NCI-H82 treated with DMSO at 0.1 percent for 48 hours (cell line): ENCODE data around the gene STXBP6.
"Not testable (repeated sequence)": the region's sequence is repeated elsewhere in the genome, so short reads cannot be mapped to it uniquely, and the experiment has no call there.

ENCODE experiments used
- DNase-seq: peaks from one replicate; lab custom pipeline; 2025; ENCODE audit not compliant: unreplicated experiment; lab: John Stamatoyannopoulos, UW

The STXBP6 gene

DNA sequence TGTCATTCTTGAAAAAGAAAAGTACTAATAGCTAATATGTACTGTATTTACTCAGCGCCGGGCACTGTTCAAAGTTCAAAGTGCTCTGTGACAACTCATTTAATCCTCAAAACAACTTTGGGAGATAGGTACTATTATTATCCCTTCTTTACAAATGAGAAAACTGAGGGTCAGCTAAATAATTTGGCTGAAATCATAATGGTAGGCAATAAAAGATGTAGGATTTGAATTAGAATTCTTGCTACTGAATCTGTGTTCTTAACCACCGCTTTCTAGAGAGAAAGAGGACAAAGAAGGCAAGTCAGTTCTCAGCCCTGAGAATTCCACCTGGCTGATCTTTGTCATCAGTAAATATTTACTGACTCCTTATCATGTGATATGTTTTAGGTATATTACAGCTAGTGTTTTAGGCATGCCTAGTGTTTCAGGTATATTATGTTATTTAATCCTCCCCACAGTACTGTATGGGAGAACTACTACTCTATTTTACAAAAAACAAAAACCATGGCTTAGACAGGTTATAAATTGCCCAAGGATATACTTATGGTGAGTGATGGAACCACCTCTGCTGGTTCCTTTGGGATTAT, 210.2 kb downstream of the STXBP6 start:
- no peak for DNase-seq

- no peak for DNase-seq
These were observed 210.9 kb downstream of the STXBP6 start for GRCh38 chr14:24838945-24839616.

GRCh38 chr14:24837280-24838046, 212.5 kb downstream of the STXBP6 start:
- DNase-seq, result no peak

- DNase-seq, result not testable (repeated sequence)
These were observed 213.6 kb downstream of the STXBP6 start for GRCh38 chr14:24836324-24836723.

DNA sequence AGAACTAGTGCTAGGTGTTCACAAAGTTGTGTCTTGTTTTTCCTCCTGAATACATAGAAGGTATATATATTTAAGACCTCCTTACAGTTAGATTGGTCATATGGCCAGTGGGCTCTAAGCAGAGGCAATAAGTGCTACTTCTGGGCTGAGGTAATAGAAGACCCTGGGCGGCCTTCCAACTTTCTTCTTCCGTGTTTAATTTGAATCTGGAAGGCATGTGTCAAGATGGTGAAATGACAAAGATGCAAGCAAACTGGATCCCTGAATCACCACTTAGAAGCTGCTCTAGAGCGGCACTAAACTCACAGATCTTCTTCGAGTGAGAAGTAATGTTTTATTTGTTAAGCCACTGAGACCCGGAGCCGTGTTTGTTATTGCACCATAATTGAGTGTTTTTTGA, 215.0 kb downstream of the STXBP6 start:
- DNase-seq, result no peak

- DNase-seq, result no peak
These were observed 216.6 kb downstream of the STXBP6 start for GRCh38 chr14:24833385-24833784.

- no peak for DNase-seq
These were observed 218.3 kb downstream of the STXBP6 start for GRCh38 chr14:24831677-24832076.

DNA sequence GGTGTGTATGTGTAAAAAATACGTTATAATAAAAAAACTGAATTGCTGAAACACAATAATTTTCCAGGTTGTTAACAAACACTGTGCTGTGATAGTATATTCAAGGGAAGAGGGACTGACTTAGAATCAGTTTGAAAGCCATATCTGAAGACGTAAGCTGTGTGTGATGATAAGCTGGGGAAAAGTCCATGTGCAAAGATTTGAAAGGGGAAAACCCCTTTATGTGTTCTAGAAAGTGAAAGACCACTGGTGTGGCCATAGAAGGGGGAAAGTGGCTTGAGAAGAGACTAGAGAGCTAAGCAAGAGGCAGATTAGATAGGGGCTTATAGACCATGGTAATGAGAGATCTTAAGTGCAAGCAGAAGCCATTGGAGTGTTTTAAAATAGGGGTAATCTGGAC, 220.1 kb downstream of the STXBP6 start:
- no peak for DNase-seq

- DNase-seq, result no peak
These were observed 221.5 kb downstream of the STXBP6 start for GRCh38 chr14:24828486-24828885.

- no peak for DNase-seq
These were observed 223.6 kb downstream of the STXBP6 start for GRCh38 chr14:24826390-24826789.

GRCh38 chr14:24820616-24821015, 229.3 kb downstream of the STXBP6 start:
- DNase-seq, result no peak

DNA sequence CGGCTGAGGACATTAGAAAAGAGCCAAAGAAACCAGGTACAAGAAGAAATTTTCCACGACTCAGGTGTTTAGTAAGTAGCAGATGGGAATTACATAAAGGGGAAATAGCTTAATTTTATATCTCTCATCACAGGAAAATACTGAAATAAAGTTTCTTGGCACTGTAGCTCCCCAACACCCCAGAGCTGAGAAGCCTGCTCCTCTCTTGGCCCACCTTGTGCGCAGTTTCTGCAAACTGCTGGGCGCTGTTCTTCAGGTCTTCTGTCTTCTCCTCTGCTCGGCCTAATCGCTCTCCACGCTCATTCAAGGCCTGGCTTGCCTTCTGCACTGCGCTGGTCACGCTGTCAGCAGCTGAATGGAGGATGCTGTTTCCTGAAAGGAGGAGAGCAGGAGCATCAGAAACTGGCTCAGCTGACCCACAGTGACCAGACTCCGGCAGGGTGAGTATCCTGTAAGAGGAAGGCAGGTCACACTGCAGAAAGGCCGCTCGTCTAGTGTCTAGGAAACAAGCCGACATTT, 231.1 kb downstream of the STXBP6 start:
- DNase-seq, result no peak

- no peak for DNase-seq
These were observed 231.7 kb downstream of the STXBP6 start for GRCh38 chr14:24818058-24818822.

DNA sequence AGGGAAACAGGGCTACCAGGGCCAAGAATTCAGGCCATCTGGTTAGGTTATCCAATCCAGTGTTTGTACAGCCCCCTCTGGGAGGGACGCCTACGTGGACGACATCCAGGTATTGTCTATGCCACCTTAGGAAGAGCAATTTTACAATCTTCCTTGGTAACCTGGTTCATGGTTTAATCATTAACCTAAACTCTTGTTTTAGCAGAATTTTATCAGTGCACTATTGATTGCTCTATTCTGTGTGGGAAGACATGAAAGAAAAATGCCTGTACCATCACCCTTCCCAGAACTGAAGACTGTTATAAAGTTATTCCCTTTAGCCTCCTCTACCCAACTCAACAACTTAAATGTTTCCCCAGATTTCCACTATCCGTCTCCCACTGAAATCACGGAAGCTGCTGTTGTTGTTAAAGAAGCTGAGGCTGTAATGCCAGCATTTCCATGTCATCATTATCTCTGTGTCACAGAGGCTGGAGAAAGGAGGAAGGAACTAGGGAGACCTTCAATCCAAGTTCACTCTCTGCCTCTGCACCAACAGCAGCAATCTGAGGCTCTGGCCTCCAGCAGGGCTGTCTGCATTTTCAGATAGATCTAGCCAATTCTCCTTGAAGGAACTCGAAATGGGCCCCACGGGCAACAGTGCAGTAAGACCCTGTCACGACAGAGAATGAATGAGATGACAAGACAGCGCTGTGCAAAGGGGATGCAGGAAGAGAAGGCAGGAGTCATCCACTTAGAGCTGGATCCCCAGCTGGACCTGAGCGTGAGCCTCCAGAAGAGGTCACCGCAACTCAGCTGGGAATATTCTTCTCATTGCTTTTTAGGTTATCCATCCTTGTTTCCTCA, 232.5 kb downstream of the STXBP6 start:
- DNase-seq, result no peak

- DNase-seq, result no peak
These were observed 233.1 kb downstream of the STXBP6 start for GRCh38 chr14:24816929-24817211.

DNA sequence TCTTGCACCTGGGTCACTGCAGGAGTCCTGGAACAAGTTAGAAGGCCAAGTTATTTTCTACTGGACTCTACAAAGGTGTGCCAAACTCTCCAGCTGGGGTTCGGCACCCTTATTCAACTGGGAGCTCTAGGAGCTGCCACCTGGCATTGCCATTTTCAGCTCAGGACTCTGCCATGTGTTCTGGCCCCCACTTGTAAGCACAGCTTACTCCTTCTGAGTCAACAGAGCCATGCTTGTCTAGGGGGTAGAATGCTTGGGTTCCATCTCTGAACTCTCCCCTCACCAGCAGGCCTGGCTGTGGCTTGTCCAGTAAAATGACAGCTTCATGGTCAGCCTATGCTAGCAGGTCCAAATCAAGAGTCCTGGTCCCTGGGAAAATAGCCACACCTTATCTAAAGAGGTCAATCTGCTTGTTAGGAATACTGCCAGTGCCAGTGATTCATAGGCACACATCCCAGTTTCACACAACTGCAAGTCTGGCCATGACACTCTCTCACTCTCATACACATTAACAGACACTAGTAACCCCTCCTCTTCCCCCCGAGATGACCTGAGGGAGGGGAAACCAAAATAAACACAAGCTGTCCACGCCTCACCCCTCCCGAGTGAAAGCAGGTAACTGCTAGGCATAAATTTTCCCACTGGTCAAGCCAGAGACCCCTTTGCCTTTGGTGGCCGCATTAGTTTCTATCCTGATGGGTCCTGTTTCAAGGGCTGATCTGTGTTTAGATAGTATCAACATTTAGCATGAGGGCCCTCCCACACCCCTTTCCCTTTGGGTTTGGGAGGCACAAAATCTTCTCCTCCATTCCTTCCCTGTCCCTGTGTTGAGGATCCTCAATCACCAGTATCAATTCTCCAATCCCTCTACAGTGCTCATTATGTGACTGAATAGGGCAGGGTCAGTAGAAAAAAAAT, 233.7 kb downstream of the STXBP6 start:
- no peak for DNase-seq

DNA sequence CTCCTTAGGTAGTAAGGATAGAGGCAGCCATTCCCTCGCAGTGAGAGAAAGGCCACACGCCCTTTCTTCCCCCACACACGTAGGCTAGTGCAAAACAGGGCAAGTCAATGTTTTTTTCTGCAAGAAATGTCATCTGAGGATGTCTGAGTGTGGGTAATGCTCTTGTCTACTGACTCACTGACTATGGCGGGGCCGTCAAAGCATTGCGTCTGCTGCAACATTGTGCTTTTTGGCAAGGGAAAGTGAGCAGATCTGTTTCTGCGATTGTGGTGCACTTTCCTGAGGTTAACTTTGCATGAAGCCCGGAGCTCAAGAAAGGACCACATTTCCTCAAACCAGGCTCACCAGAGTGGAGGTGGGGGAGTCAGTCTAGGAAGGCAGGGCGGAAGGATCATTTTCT, 234.4 kb downstream of the STXBP6 start:
- DNase-seq, result no peak

- DNase-seq, result no peak
These were observed 235.0 kb downstream of the STXBP6 start for GRCh38 chr14:24814944-24815343.

DNA sequence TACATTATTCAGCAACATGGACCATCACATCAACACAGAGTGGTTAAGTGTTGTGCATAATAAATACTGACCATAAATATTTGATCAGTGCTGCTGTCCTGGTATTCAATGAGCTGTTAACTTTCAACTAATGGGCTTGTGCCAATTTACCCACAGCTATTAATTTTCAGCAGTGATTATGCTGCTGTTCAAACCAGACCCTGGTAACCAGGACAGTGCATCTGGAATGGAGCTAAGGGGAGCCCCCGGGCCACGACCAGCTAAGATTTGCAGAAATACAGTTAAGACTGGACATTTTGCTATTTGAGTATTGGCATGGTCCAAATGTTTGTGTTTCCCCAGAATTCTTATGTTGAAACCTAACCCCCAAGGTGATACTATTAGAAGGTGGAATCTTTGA, 235.6 kb downstream of the STXBP6 start:
- DNase-seq, result no peak

DNA sequence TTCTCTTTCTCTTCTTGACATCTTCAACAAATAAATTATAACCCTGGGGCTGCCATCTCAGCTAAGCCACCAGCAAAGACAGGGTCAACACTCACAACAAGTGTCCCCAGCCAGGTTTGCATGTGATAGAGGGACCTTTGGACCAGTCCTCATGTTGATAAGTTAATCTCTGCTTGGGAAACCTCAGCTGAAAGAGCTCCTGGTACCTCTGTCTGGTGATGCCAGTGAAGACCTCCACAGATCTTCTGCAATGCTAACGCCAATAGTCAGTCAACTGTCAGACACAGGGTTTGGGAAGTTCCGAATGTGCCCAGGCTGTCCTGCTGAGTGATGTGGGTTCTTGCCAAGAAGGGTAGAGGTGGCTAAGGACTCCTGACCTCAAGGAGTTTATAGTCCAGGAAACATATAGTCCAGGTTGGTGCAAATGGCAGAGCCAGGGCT, 236.1 kb downstream of the STXBP6 start:
- no peak for DNase-seq
